Endothelial cell of umbilical vein (primary cell): ENCODE data around the gene ENO2.
A peak's percentile ranks its signal among the peaks of the same experiment; 100 is the strongest.

Source experiments
- EZH2 ChIP-seq: IDR thresholded peaks from 2 replicates; pipeline ENCODE4 v1.6.1; 2012; ENCODE audit warnings: borderline replicate concordance, low read depth, mild to moderate bottlenecking, moderate library complexity, low read length, inconsistent platforms; ENCODE audit not compliant: severe bottlenecking
- MYC ChIP-seq: IDR thresholded peaks from one replicate; pipeline ENCODE4 v1.6.1; 2011; ENCODE audit warnings: mild to moderate bottlenecking, low read depth, low read length
- POLR2A ChIP-seq: IDR thresholded peaks from 2 replicates; pipeline ENCODE4 v1.6.1; 2012; ENCODE audit warnings: low read depth, mild to moderate bottlenecking, control low read depth, low read length
- POLR2AphosphoS5 ChIP-seq: IDR thresholded peaks from 2 replicates; pipeline ENCODE4 v1.6.1; 2012; ENCODE audit warnings: low read depth, mild to moderate bottlenecking, control low read depth, low read length, moderate library complexity; ENCODE audit not compliant: insufficient read depth
- TF ChIP-seq, protein P1 (sequence below), 2 donors: IDR thresholded peaks; 1 replicate in 1 of 2; 2 replicates in 1 of 2; pipeline ENCODE4 v1.5.1; 2011; ENCODE audit warnings: low read length in 2 of 2, mild to moderate bottlenecking in 2 of 2, moderate library complexity in 2 of 2, control low read depth in 1 of 2, inconsistent platforms in 1 of 2, low read depth in 1 of 2; ENCODE audit not compliant: insufficient read depth in 1 of 2; ENCODE audit errors: extremely low read depth in 1 of 2

GRCh38 chr12:6925540-6926279, 11.3 kb downstream of the ENO2 start:
- no peak for TF ChIP-seq MYC
- TF ChIP-seq, protein P1, sequence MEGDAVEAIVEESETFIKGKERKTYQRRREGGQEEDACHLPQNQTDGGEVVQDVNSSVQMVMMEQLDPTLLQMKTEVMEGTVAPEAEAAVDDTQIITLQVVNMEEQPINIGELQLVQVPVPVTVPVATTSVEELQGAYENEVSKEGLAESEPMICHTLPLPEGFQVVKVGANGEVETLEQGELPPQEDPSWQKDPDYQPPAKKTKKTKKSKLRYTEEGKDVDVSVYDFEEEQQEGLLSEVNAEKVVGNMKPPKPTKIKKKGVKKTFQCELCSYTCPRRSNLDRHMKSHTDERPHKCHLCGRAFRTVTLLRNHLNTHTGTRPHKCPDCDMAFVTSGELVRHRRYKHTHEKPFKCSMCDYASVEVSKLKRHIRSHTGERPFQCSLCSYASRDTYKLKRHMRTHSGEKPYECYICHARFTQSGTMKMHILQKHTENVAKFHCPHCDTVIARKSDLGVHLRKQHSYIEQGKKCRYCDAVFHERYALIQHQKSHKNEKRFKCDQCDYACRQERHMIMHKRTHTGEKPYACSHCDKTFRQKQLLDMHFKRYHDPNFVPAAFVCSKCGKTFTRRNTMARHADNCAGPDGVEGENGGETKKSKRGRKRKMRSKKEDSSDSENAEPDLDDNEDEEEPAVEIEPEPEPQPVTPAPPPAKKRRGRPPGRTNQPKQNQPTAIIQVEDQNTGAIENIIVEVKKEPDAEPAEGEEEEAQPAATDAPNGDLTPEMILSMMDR (IDR thresholded peaks at IDR 0.05; ENCODE audit: extremely low read depth in 1 of 2, insufficient read depth in 1 of 2, low read depth in 1 of 2, low read length in 2 of 2): no peak
- TF ChIP-seq POLR2A: peak; percentile 32
- TF ChIP-seq EZH2: no peak
- TF ChIP-seq POLR2AphosphoS5: peak; percentile 43
